Muscle layer of colon (tissue), 2 donors: Measurements from ENCODE around the gene USP34.
"Not testable (repeated sequence)": the region's sequence is repeated elsewhere in the genome, so short reads cannot be mapped to it uniquely, and the experiment has no call there.

Experiments used
- H3K27ac ChIP-seq: one replicate; pipeline ENCODE4 v1.7.0; 2013; ENCODE audit warnings: low read depth, mild to moderate bottlenecking, low read length, moderate library complexity
- H3K27me3 ChIP-seq, 2 donors: one replicate each; pipeline ENCODE4 v1.7.0; 2013; ENCODE audit warnings: low read length in 2 of 2, mild to moderate bottlenecking in 2 of 2; ENCODE audit not compliant: insufficient read depth in 2 of 2, control insufficient read depth in 1 of 2
- H3K36me3 ChIP-seq: one replicate; pipeline ENCODE4 v1.7.0; 2013; ENCODE audit warnings: mild to moderate bottlenecking, low read length; ENCODE audit not compliant: insufficient read depth
- H3K4me1 ChIP-seq: one replicate; pipeline ENCODE4 v1.7.0; 2013; ENCODE audit warnings: mild to moderate bottlenecking, low read length; ENCODE audit not compliant: insufficient read depth
- H3K4me3 ChIP-seq, 2 donors: one replicate each; pipeline ENCODE4 v1.7.0; 2013; ENCODE audit warnings: low read length in 2 of 2, low read depth in 1 of 2, mild to moderate bottlenecking in 1 of 2, moderate library complexity in 1 of 2
- H3K9ac ChIP-seq: one replicate; pipeline ENCODE4 v1.7.0; 2013; ENCODE audit warnings: low read length
- H3K9me3 ChIP-seq: one replicate; pipeline ENCODE4 v1.7.0; 2013; ENCODE audit warnings: mild to moderate bottlenecking, low read length
- donor health status: abdominal sarcoma.
- donor health status: Adenocarcinoma of cecum.

USP34 gene

DNA sequence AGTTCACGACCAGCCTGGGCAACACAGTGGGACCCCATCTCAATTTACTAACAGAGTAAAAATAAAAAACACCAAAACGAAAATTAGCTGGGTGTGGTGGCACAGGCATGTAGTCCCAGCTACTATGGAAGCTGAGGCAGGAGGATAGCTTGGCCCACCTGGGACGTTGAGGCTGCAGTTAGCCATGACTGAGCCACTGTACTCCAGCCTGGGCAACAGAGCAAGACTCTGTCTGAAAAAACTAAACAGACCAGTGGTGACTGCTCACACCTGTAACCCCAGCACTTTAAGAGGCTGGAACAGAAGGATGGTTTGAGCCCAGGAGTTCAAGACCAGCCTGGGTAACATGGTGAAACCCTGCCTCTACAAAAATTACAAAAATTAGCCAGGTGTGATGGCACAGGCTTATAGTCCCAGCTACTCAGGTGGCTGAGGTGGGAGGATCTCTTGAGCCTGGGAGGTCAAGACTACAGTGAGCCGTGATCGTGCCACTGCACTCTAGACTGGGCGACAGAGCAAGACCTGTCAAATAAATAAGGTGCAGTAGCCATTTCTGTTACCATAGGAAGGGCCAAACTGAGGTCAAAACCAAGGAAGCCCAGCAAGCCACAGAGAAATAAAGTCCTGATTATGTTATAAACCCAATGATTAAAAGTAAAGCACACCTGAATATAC lies 14.0 kb downstream of the USP34 start:
- Histone ChIP-seq H3K9me3 (no peaks in the 10 kb centered on the region), H3K27me3 (no peaks in the 10 kb centered on the region), H3K36me3 (no peaks in the 10 kb centered on the region)

DNA sequence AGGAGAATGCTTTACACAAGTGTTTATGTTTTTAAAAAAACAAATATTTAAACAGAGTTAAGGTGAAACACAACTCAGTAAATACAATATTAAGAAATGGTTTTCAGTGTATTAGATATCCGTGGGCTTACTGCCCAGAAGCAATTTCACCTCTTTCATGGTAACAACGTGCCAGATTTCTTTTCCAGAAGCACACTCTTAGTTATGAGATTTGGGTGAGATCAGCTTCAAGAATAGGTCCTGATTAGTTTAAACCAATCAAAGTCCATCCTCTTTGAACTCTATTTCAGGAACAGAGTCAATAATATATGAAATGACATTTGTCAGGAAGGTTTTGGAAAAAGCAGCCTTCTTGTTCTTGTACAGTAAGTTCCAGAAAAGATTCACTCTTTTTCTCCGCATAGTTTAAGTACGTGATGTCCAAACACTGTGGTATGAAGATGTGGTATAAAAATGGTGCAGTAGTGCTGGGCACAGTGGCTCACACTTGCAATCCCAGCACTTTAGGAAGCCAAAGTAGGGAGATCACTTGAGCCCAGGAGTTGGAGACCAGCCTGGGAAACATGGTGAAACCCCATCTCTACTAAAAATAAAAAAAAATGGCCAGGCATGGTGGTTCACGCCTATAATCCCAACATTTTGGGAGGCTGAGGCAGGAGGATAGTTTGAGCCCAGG lies 14.7 kb downstream of the USP34 start:
- Histone ChIP-seq H3K4me1 (peaks cover 13% of the 10 kb centered on the region), H3K36me3 (no peaks in the 10 kb centered on the region), H3K9ac (no peak overlapping the region), H3K27me3 (no peaks in the 10 kb centered on the region), H3K27ac (no peak overlapping the region), H3K9me3 (no peaks in the 10 kb centered on the region), H3K4me3 (no peak overlapping the region)

More for the DNA sequence above, 14.0 kb downstream of the USP34 start:
- Histone ChIP-seq H3K27ac (no peak overlapping the region), H3K4me3 (no peak overlapping the region), H3K4me1 (peaks cover 13% of the 10 kb centered on the region), H3K9ac (no peak overlapping the region)

DNA sequence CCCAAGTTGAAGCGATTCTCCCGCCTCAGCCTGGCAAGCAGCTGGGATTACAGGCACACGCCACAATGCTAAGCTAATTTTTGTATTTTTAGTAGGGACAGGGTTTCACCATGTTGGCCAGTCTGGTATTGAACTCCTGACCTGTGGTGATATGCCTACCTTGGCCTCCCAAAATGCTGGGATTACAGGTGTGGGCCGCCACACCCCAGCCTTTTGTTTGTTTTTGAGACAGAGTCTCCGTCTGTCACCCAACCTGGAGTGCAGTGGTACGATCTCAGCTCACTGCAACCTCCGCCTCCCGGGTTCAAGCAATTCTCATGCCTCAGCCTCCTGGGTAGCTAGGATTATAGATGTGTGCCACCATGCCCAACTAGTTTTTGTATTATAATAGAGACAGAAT lies 15.9 kb downstream of the USP34 start:
- peaks cover 13% of the 10 kb centered on the region for H3K4me1 ChIP-seq
- not testable (repeated sequence) for H3K4me3 ChIP-seq

DNA sequence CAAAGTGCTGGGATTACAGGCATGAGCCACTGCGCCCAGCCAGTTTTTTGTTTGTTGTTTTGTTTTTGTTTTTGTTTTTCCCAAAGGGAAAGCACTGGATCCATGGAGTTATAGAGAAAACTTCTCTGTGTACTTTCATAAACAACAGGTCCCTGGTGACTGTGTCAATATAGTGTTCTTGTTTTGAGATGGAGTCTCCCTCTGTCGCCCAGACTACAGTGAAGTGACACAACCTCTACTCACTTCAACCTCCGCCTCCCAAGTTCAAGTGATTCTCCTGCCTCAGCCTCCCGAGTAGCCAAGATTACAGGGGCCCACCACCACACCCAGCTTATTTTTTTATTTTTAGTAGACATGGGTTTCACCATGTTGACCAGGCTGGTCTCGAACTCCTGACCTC lies 16.5 kb downstream of the USP34 start:
- H3K9me3 ChIP-seq = no peaks in the 10 kb centered on the region
- no peaks in the 10 kb centered on the region for H3K36me3 ChIP-seq
- H3K4me3 ChIP-seq = no peak overlapping the region
- peaks cover 13% of the 10 kb centered on the region for H3K4me1 ChIP-seq
- H3K9ac ChIP-seq = no peak overlapping the region
- H3K27ac ChIP-seq = no peak overlapping the region
- H3K27me3 ChIP-seq = no peaks in the 10 kb centered on the region

More for the DNA sequence above, 15.9 kb downstream of the USP34 start:
- not testable (repeated sequence) for H3K36me3 ChIP-seq, H3K27me3 ChIP-seq, H3K9ac ChIP-seq, H3K9me3 ChIP-seq, H3K27ac ChIP-seq

DNA sequence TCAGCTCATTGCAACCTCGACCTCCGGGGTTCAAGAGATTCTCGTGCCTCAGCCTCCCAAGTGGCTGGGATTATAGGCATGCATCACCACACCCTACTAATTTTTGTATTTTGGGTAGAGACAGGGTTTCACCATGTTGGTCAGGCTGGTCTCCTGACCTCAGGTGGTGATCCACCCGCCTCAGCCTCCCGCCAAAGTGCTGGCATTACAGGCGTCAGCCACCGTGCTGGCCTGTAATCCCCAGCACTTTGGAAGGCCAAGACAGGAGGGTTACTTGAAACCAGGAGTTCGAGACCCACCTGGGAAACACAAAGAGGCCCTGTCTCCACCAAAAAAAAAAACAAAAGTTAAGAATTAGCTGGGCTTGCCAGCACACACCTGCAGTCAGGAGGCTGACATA lies 18.5 kb downstream of the USP34 start:
- Histone ChIP-seq H3K4me3 (no peak overlapping the region), H3K36me3 (no peaks in the 10 kb centered on the region), H3K9me3 (no peaks in the 10 kb centered on the region), H3K4me1 (peaks cover 13% of the 10 kb centered on the region), H3K27ac (no peak overlapping the region), H3K9ac (no peak overlapping the region), H3K27me3 (no peaks in the 10 kb centered on the region)

DNA sequence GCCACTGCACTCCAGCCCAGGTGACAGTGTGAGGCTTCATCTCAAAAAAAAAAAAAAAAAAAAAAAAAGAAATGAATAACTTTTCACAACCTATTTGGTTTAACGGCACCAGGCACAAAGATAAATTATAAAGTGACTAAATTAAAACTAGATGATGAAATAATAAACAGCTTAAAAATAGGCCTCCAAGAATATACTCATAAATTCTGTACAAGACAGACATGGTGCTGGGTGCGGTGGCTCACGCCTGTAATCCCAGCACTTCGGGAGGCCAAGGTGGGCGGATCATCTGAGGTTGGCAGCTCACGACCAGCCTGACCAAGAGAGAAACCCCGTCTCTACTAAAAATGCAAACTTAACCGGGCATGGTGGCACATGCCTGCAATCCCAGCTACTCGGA lies 19.7 kb downstream of the USP34 start:
- Histone ChIP-seq H3K36me3 (no peaks in the 10 kb centered on the region), H3K4me1 (peaks cover 6% of the 10 kb centered on the region), H3K4me3 (no peak overlapping the region), H3K27me3 (no peaks in the 10 kb centered on the region), H3K9me3 (no peaks in the 10 kb centered on the region), H3K27ac (no peak overlapping the region), H3K9ac (no peak overlapping the region)

DNA sequence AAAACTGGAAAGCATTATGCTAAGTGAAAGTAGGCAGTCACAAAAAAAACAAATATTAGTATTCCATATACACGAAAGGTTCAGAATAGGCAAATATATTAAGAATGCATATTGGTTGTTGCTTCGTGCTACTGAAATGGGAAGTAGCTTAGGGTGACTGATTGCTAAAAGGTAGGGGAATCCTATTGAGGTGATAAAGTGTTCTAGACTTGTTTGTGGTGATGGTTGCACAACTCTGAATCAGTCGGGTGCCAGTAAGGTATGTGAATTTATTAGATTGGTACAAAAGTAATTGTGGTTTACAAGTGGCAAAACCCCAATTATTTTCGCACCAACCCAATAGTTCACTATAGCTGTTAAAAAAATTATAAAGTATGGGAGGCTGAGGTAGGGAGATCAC lies 20.7 kb downstream of the USP34 start:
- H3K27ac ChIP-seq = no peak overlapping the region
- no peak overlapping the region for H3K4me3 ChIP-seq
- no peaks in the 10 kb centered on the region for H3K27me3 ChIP-seq
- H3K9me3 ChIP-seq = no peaks in the 10 kb centered on the region
- H3K4me1 ChIP-seq = no peaks in the 10 kb centered on the region
- H3K9ac ChIP-seq = no peak overlapping the region
- H3K36me3 ChIP-seq = no peaks in the 10 kb centered on the region

DNA sequence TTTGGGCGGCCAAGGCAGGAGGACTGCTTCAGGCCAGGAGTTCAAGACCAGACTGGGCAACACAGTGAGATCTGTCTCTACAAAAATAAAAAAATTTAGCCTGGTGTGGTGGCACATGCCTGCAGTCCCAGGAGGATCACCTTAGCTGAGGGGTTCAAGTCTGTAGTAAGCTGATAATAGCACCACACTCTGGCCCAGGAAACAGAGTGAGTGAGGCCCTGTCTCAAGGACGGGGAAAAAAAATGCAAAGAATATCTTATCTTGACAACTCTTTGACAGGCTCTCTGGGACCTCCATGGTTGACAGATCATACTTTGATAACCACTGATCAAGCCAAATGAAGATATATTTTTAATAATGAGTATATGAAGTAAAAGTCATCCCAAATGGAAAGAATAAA lies 22.7 kb downstream of the USP34 start:
- no peaks in the 10 kb centered on the region for H3K36me3 ChIP-seq
- H3K27ac ChIP-seq = no peak overlapping the region
- no peak overlapping the region for H3K9ac ChIP-seq
- no peaks in the 10 kb centered on the region for H3K4me1 ChIP-seq
- no peak overlapping the region for H3K4me3 ChIP-seq
- H3K27me3 ChIP-seq = no peaks in the 10 kb centered on the region
- H3K9me3 ChIP-seq = no peaks in the 10 kb centered on the region

DNA sequence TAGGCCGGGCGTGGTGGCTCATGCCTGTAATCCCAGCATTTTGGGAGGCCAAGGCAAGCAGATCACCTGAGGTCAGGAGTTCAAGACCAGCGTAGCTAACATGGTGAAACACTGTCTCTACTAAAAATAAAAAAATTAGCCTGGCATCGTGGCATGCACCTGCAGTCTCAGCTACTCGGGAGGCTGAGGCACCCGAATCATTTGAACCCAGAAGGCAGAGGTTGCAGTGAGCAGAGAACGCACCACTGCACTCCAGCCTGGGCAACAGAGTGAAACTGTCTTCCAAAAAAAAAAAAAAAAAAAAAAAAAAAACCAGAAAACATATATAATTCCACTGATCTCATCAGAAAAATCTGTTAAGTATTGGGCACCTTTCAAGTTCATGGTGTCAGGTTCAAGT lies 23.9 kb downstream of the USP34 start:
- H3K9ac ChIP-seq, H3K4me1 ChIP-seq, H3K9me3 ChIP-seq, H3K36me3 ChIP-seq, H3K4me3 ChIP-seq, H3K27me3 ChIP-seq, H3K27ac ChIP-seq: not testable (repeated sequence)

- Histone ChIP-seq H3K27me3 (no peaks in the 10 kb centered on the region), H3K9me3 (no peaks in the 10 kb centered on the region), H3K9ac (no peak overlapping the region), H3K36me3 (no peaks in the 10 kb centered on the region), H3K27ac (no peak overlapping the region), H3K4me3 (no peak overlapping the region), H3K4me1 (peaks cover 8% of the 10 kb centered on the region)
These were observed 27.4 kb downstream of the USP34 start for GRCh38 chr2:61443342-61444041.

- Histone ChIP-seq H3K4me3 (no peak overlapping the region), H3K27ac (no peak overlapping the region), H3K36me3 (no peaks in the 10 kb centered on the region), H3K27me3 (no peaks in the 10 kb centered on the region), H3K9me3 (no peaks in the 10 kb centered on the region), H3K9ac (no peak overlapping the region), H3K4me1 (peaks cover 8% of the 10 kb centered on the region)
These were observed 31.5 kb downstream of the USP34 start for GRCh38 chr2:61439241-61440002.
